CD4-positive, alpha-beta memory T cell (primary cell): Measurements from ENCODE around the gene VILL. TPM values are rescaled to one million over a fixed set of nuclear protein-coding genes. Genes with fewer than 3 reads are reported as not detected.
"Not testable (repeated sequence)": the region's sequence is repeated elsewhere in the genome, so short reads cannot be mapped to it uniquely, and the experiment has no call there.

Source experiments
- CTCF ChIA-PET: fragments of 350-600 bp; sonication (Branson Sonifier 250); formaldehyde crosslinking; loops from one replicate; lab custom pipeline; 2021; ENCODE audit warnings: inconsistent platforms; ENCODE audit not compliant: partially characterized antibody; lab: Charles Lee
- POLR2A ChIA-PET: fragments of 350-600 bp; sonication (Branson Sonifier 250); formaldehyde crosslinking; loops from one replicate; lab custom pipeline; 2021; ENCODE audit not compliant: partially characterized antibody; lab: Charles Lee
- DNase-seq, 5 donors: peaks; one replicate each; pipeline versions ENCODE4 v3.0.0 to v3.0.0-alpha.2; 2020 to 2022; ENCODE audit warnings: mixed read lengths in 1 of 5
- H3K27ac ChIP-seq: one replicate; pipeline ENCODE4 v1.7.0; 2013; ENCODE audit warnings: low read depth, low read length
- H3K27me3 ChIP-seq: 2 replicates; pipeline ENCODE4 v1.7.0; 2013; ENCODE audit warnings: mild to moderate bottlenecking, low read length, moderate library complexity; ENCODE audit not compliant: insufficient read depth
- H3K36me3 ChIP-seq: 2 replicates; pipeline ENCODE4 v1.7.0; 2013; ENCODE audit warnings: mild to moderate bottlenecking, low read length, moderate library complexity; ENCODE audit not compliant: insufficient read depth
- H3K4me1 ChIP-seq: 2 replicates; pipeline ENCODE4 v1.7.0; 2013; ENCODE audit warnings: mild to moderate bottlenecking, low read length, moderate library complexity; ENCODE audit not compliant: insufficient read depth
- H3K4me3 ChIP-seq, 2 donors: one replicate each; pipeline ENCODE4 v1.7.0; 2013; ENCODE audit warnings: low read length in 2 of 2, mild to moderate bottlenecking in 1 of 2
- H3K9me3 ChIP-seq, 2 donors: one replicate each; pipeline ENCODE4 v1.7.0; 2013; ENCODE audit warnings: low read length in 2 of 2, control low read depth in 1 of 2; ENCODE audit not compliant: control insufficient read depth in 1 of 2
- H3K27ac Mint-ChIP-seq, 7 donors: one replicate each; pipeline ENCODE4 v1.8.0; 2020 to 2021; ENCODE audit warnings: mixed read lengths in 7 of 7, mild to moderate bottlenecking in 6 of 7, inconsistent platforms in 3 of 7, moderate library complexity in 3 of 7
- H3K27me3 Mint-ChIP-seq, 2 donors: one replicate each; pipeline ENCODE4 v1.8.0; 2020 to 2021; ENCODE audit warnings: mixed read lengths in 2 of 2
- H3K36me3 Mint-ChIP-seq, 2 donors: one replicate each; pipeline ENCODE4 v1.8.0; 2020 to 2021; ENCODE audit warnings: mixed read lengths in 2 of 2, inconsistent platforms in 1 of 2, mild to moderate bottlenecking in 1 of 2
- H3K4me1 Mint-ChIP-seq, 4 donors: one replicate each; pipeline ENCODE4 v1.8.0; 2020 to 2021; ENCODE audit warnings: mixed read lengths in 4 of 4, mild to moderate bottlenecking in 1 of 4
- H3K4me3 Mint-ChIP-seq, 8 donors: one replicate each; pipeline ENCODE4 v1.8.0; 2020 to 2021; ENCODE audit warnings: mixed read lengths in 8 of 8, mild to moderate bottlenecking in 7 of 8, moderate library complexity in 6 of 8, inconsistent platforms in 3 of 8
- H3K9me3 Mint-ChIP-seq, 8 donors: one replicate each; pipeline ENCODE4 v1.8.0; 2020 to 2021; ENCODE audit warnings: mixed read lengths in 8 of 8, mild to moderate bottlenecking in 5 of 8, inconsistent platforms in 3 of 8, moderate library complexity in 1 of 8
- intact Hi-C: fragments of 100-400 bp; cut with micrococcal nuclease; formaldehyde crosslinking; loops from one replicate; pipeline ENCODE4 v1.15.1; 2023
- microRNA-seq: library from miRNA; unstranded; fragments of <30 nt; microRNA quantifications from one replicate; pipeline ENCODE4 v1.2.0, GENCODE V29; 2021; ENCODE audit warnings: borderline replicate concordance, borderline number of aligned reads, borderline microRNAs expressed, mixed read lengths
- polyA plus RNA-seq, 2 donors: library from polyadenylated mRNA; unstranded; fragments of 300-500 nt; fragmentation: Illumina TruSeq; gene quantifications; one replicate each; pipeline ENCODE4 v1.2.3, GENCODE V29; 2021
- total RNA-seq, 2 experiments: library from RNA; stranded (reverse); gene quantifications; one replicate each; pipeline ENCODE4 v1.2.3, GENCODE V29; 2021

VILL gene
- total and polyA plus RNA-seq, 4 experiments from 2014 or later = 13.4 to 43.4 (median 29.8) TPM

- H3K27ac Mint-ChIP-seq, intact Hi-C loops, H3K36me3 ChIP-seq, POLR2A ChIA-PET, H3K4me1 ChIP-seq, H3K4me1 Mint-ChIP-seq, DNase-seq, H3K27me3 ChIP-seq, H3K4me3 ChIP-seq, H3K27ac ChIP-seq, H3K9me3 ChIP-seq, H3K27me3 Mint-ChIP-seq, CTCF ChIA-PET, H3K9me3 Mint-ChIP-seq, H3K4me3 Mint-ChIP-seq: not testable (repeated sequence)
- H3K36me3 Mint-ChIP-seq = peaks cover 4 to 28% of the 10 kb centered on the region in 2 donors
Observed at GRCh38 chr3:38053813-38054498, 63.4 kb downstream of the VILL start.

GRCh38 chr3:38054499-38055001 lies 64.0 kb downstream of the VILL start:
- H3K27me3 ChIP-seq = no peaks in the 10 kb centered on the region
- H3K4me3 ChIP-seq = no peak overlapping the region
- CTCF ChIA-PET = no interaction called here
- intact Hi-C loops = no loop called here
- H3K9me3 ChIP-seq = no peaks in the 10 kb centered on the region
- DNase-seq = no peak
- POLR2A ChIA-PET = no interaction called here
- H3K4me1 Mint-ChIP-seq = peaks cover 0 to 3% (median 1%) of the 10 kb centered on the region in 4 donors
- H3K27me3 Mint-ChIP-seq = no peaks in the 10 kb centered on the region
- no peak overlapping the region for H3K4me3 Mint-ChIP-seq
- H3K36me3 ChIP-seq = no peaks in the 10 kb centered on the region
- no peak overlapping the region for H3K27ac ChIP-seq
- H3K9me3 Mint-ChIP-seq = peaks cover 0 to 2% (median 0%) of the 10 kb centered on the region in 8 donors
- H3K27ac Mint-ChIP-seq = peak overlapping the region in 1 of 7 donors; percentile 19
- no peaks in the 10 kb centered on the region for H3K4me1 ChIP-seq
- peaks cover 0 to 24% of the 10 kb centered on the region in 2 donors for H3K36me3 Mint-ChIP-seq

Small RNA genes within 50 kb of the gene (microRNA-seq; reads per million reads assigned to microRNA genes)
- 211 reads per million, percentile 73 among the genes with 10 or more reads in this experiment for gene MIR26A1

Other genes with a start within 250 kb of the VILL start
- gene CTDSPL, start 128.9 kb upstream of the VILL start, total RNA-seq = under 1 TPM; 0.61 to 0.73 TPM
- gene CTDSPL, start 128.9 kb upstream of the VILL start, polyA plus RNA-seq = under 1 TPM in 1 of 2 donors, not detected in 1; 0.08 TPM
- gene PLCD1, start 38.9 kb downstream of the VILL start, total RNA-seq = 10 to 100 TPM; 81.2 to 93.9 TPM
- 10 to 100 TPM; 38.4 to 41.2 TPM for gene PLCD1, start 38.9 kb downstream of the VILL start, polyA plus RNA-seq
- gene DLEC1, start 48.4 kb downstream of the VILL start, total RNA-seq = 10 to 100 TPM; 13.2 to 15.1 TPM
- 1 to 10 TPM in 1 of 2 donors, under 1 TPM in 1; 0.49 to 1.3 TPM for gene DLEC1, start 48.4 kb downstream of the VILL start, polyA plus RNA-seq
- gene ACAA1, start 146.3 kb downstream of the VILL start, total RNA-seq = 10 to 100 TPM; 78.7 to 82.8 TPM
- 10 to 100 TPM; 52.4 to 76.3 TPM for gene ACAA1, start 146.3 kb downstream of the VILL start, polyA plus RNA-seq
- gene MYD88, start 147.9 kb downstream of the VILL start, total RNA-seq = 10 to 100 TPM; 50.5 to 57.4 TPM
- gene MYD88, start 147.9 kb downstream of the VILL start, polyA plus RNA-seq = 100 to 1,000 TPM; 104 to 129 TPM
- gene OXSR1, start 174.8 kb downstream of the VILL start, total RNA-seq = 10 to 100 TPM; 39.6 to 43.9 TPM
- 10 to 100 TPM; 13.3 to 18.0 TPM for gene OXSR1, start 174.8 kb downstream of the VILL start, polyA plus RNA-seq